CD4-positive, alpha-beta T cell treated with Interleukin-4 for 4 hours (primary cell): ENCODE results near the gene WASHC3.

ENCODE experiments used
- DNase-seq: peaks from one replicate; pipeline ENCODE4 v3.0.0-alpha.2; 2020

Gene WASHC3

GRCh38 chr12:101967506-101967905 is 94.3 kb downstream of the WASHC3 start:
- DNase-seq: no peak

- DNase-seq: no peak
These were observed 95.3 kb downstream of the WASHC3 start for GRCh38 chr12:101966496-101966895.

- DNase-seq: no peak
These were observed 98.1 kb downstream of the WASHC3 start for GRCh38 chr12:101963697-101964096.
